Measurements from ENCODE around the gene MICALL2. TPM values are rescaled to one million over a fixed set of nuclear protein-coding genes. Genes with fewer than 3 reads are reported as not detected.

Gene MICALL2
- polyA plus RNA-seq, 1 of the 3 experiments (the other 2 are of a cell fraction), result 38.8 TPM

GRCh38 chr7:1425292-1426136 is 33.8 kb downstream of the MICALL2 start:
- no peaks in the 10 kb centered on the region for H3K79me2 ChIP-seq (ENCODE audit: insufficient read depth)
- H3K27me3 ChIP-seq (ENCODE audit: insufficient read depth), result peaks cover 57% of the 10 kb centered on the region
- H3F3A ChIP-seq (replicated peaks; ENCODE audit: insufficient read depth), result peaks cover 5% of the 10 kb centered on the region
- H3K9ac ChIP-seq, result no peak overlapping the region
- H3K9me3 ChIP-seq, result no peaks in the 10 kb centered on the region
- H3K9me2 ChIP-seq, result no peaks in the 10 kb centered on the region
- H2AFZ ChIP-seq (ENCODE audit: low read depth), result no peak overlapping the region
- TF ChIP-seq MXI1 (IDR thresholded peaks at IDR 0.05; ENCODE audit: low read depth, low read length) (no peak), REST (IDR thresholded peaks at IDR 0.05; ENCODE audit: low read depth, low read length) (no peak), USF1 (IDR thresholded peaks at IDR 0.05; ENCODE audit: borderline replicate concordance, low read depth) (peak; percentile 97), USF2 (IDR thresholded peaks at IDR 0.05; ENCODE audit: borderline replicate concordance, low read depth, low read length) (peak; percentile 72)
- 58% methylated on average over 18 of the region's 18 CpGs for WGBS (ENCODE audit: low lambda C conversion rate)
- no peaks in the 10 kb centered on the region for H3K36me3 ChIP-seq (replicated peaks in 1 of 2; ENCODE audit: control insufficient read depth in 1 of 2, insufficient read depth in 2 of 2, low read length in 1 of 2)
- CTCF ChIA-PET, result interaction anchor here (1.0 to 10.2 kb wide), 12 partner anchors 8 to 242 kb away, joined by 3 to 115 read pairs (median 4); no protein-coding TSS in a partner anchor
- H3K4me2 ChIP-seq, result no peak overlapping the region
- peaks cover 0 to 4% of the 10 kb centered on the region in 2 experiments; a peak in 1 of 4 replicates for H3K4me1 ChIP-seq (ENCODE audit: control insufficient read depth in 1 of 2, insufficient read depth in 2 of 2, low read depth in 1 of 2, low read length in 1 of 2)
- peak; percentile 81 for DNase-seq
- no peak overlapping the region for H3K4me3 ChIP-seq (ENCODE audit: low read depth in 2 of 2, low read length in 1 of 2)
- no peak overlapping the region for H3K27ac ChIP-seq (ENCODE audit: low read depth in 2 of 2, low read length in 1 of 2)
- POLR2A ChIA-PET, result interaction anchor here (1.6 kb wide), 1 partner anchor 27 kb away, joined by 4 read pairs; no protein-coding TSS in a partner anchor
- H4K20me1 ChIP-seq (ENCODE audit: insufficient read depth), result no peaks in the 10 kb centered on the region

GRCh38 chr7:1424041-1424440 is 35.2 kb downstream of the MICALL2 start:
- POLR2A ChIA-PET, result no interaction called here
- WGBS (ENCODE audit: low lambda C conversion rate), result 40% methylated on average over 12 of the region's 12 CpGs
- no peak overlapping the region for H2AFZ ChIP-seq (ENCODE audit: low read depth)
- no peaks in the 10 kb centered on the region for H3K79me2 ChIP-seq (ENCODE audit: insufficient read depth)
- H3K4me1 ChIP-seq (ENCODE audit: control insufficient read depth in 1 of 2, insufficient read depth in 2 of 2, low read depth in 1 of 2, low read length in 1 of 2), result peaks cover 0 to 4% of the 10 kb centered on the region in 2 experiments; a peak in 1 of 4 replicates
- H3K9me2 ChIP-seq, result no peaks in the 10 kb centered on the region
- no peaks in the 10 kb centered on the region for H3K36me3 ChIP-seq (replicated peaks in 1 of 2; ENCODE audit: control insufficient read depth in 1 of 2, insufficient read depth in 2 of 2, low read length in 1 of 2)
- no peaks in the 10 kb centered on the region for H4K20me1 ChIP-seq (ENCODE audit: insufficient read depth)
- no peak overlapping the region for H3K4me2 ChIP-seq
- TF ChIP-seq SIN3A (IDR thresholded peaks at IDR 0.05; ENCODE audit: borderline replicate concordance, low read depth, low read length) (no peak), JUND (IDR thresholded peaks at IDR 0.05) (no peak), ELF1 (IDR thresholded peaks at IDR 0.05) (no peak), CHD2 (IDR thresholded peaks at IDR 0.05; ENCODE audit: low read length, partially characterized antibody) (no peak), EP300 (IDR thresholded peaks at IDR 0.05; ENCODE audit: borderline replicate concordance in 1 of 2, low read depth in 1 of 2, low read length in 1 of 2) (no peak), EZH2phosphoT487 (IDR thresholded peaks at IDR 0.05; ENCODE audit: borderline replicate concordance, low read depth) (no peak), FOXM1 (IDR thresholded peaks at IDR 0.05; ENCODE audit: low read depth) (no peak), TEAD4 (IDR thresholded peaks at IDR 0.05; ENCODE audit: borderline replicate concordance, insufficient read depth) (no peak), MXI1 (IDR thresholded peaks at IDR 0.05; ENCODE audit: low read depth, low read length) (no peak), MEF2A (IDR thresholded peaks at IDR 0.05; ENCODE audit: borderline replicate concordance, low read depth) (no peak)
- H3K9me3 ChIP-seq, result no peaks in the 10 kb centered on the region
- peaks cover 65% of the 10 kb centered on the region for H3K27me3 ChIP-seq (ENCODE audit: insufficient read depth)
- H3F3A ChIP-seq (replicated peaks; ENCODE audit: insufficient read depth), result peaks cover 5% of the 10 kb centered on the region
- CTCF ChIA-PET, result interaction anchor here (1.0 to 5.9 kb wide), 6 partner anchors 8 to 241 kb away, joined by 3 to 62 read pairs (median 4); no protein-coding TSS in a partner anchor
- H3K27ac ChIP-seq (ENCODE audit: low read depth in 2 of 2, low read length in 1 of 2), result no peak overlapping the region
- DNase-seq, result no peak
- no peak overlapping the region for H3K9ac ChIP-seq
- H3K4me3 ChIP-seq (ENCODE audit: low read depth in 2 of 2, low read length in 1 of 2), result no peak overlapping the region

Data from SK-N-SH (cell line).